22Rv1 (cell line): ENCODE data around the gene MINPP1.
"Not testable (repeated sequence)": the region's sequence is repeated elsewhere in the genome, so short reads cannot be mapped to it uniquely, and the experiment has no call there.

ENCODE experiments used
- H3K27ac ChIP-seq: fragments of 450-650 bp; 2 replicates; pipeline ENCODE4 v1.5.1; 2017
- ZFX ChIP-seq: fragments of 450-650 bp; IDR thresholded peaks from 2 replicates; pipeline ENCODE4 v1.6.1; 2017; ENCODE audit warnings: antibody characterized with exemption, borderline replicate concordance
- TF ChIP-seq, protein P1 (sequence below): fragments of 450-650 bp; IDR thresholded peaks from 2 replicates; pipeline ENCODE4 v1.5.1; 2017; ENCODE audit warnings: mild to moderate bottlenecking

Gene MINPP1

DNA sequence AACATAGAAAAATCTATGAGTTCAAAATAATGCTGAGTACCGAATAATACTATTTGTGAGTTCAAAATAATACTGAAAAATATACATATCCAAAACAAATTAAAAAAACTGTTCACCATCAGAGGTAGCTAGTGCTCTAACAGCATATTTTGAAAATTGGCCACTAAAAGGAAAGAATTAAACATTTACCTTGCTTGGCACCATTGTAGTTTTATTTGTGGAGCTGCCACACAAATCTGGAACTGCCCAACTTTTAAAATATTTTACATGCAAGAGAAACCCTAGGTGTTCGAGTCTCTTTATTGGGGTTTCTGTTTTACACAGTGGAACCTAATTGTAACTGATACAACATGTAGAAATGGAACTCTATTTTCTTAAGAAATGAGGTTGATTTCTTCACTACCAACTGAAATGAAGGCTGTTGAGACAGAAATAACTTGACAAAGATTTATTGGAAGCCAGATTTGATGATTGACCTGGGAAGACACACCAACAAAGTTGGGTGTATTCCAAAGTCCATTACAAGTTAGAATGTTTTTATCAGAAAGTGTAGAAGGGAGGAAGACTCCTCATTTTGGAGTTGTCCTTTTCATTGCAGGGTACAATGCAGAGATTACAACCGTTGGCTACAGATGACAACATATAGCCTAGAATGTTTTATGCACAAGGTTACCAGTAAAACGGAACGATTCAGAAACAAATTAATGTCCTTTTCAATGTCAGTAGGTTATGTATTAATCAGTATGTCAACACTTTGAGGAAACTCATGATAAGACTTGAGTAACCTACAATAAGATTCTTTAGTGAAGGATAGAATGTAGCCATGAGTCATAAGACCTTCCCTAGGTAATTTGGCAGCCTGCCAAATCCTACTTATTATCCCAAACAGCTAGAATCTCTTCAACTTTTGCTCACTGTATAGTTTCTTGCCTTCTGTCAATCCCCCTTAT is 81.1 kb downstream of the MINPP1 start:
- TF ChIP-seq ZFX = no peak
- TF ChIP-seq, protein P1, sequence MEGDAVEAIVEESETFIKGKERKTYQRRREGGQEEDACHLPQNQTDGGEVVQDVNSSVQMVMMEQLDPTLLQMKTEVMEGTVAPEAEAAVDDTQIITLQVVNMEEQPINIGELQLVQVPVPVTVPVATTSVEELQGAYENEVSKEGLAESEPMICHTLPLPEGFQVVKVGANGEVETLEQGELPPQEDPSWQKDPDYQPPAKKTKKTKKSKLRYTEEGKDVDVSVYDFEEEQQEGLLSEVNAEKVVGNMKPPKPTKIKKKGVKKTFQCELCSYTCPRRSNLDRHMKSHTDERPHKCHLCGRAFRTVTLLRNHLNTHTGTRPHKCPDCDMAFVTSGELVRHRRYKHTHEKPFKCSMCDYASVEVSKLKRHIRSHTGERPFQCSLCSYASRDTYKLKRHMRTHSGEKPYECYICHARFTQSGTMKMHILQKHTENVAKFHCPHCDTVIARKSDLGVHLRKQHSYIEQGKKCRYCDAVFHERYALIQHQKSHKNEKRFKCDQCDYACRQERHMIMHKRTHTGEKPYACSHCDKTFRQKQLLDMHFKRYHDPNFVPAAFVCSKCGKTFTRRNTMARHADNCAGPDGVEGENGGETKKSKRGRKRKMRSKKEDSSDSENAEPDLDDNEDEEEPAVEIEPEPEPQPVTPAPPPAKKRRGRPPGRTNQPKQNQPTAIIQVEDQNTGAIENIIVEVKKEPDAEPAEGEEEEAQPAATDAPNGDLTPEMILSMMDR = no peak
- peak overlapping the region; percentile 25; the same call in 1 of the 2 replicates for H3K27ac ChIP-seq

DNA sequence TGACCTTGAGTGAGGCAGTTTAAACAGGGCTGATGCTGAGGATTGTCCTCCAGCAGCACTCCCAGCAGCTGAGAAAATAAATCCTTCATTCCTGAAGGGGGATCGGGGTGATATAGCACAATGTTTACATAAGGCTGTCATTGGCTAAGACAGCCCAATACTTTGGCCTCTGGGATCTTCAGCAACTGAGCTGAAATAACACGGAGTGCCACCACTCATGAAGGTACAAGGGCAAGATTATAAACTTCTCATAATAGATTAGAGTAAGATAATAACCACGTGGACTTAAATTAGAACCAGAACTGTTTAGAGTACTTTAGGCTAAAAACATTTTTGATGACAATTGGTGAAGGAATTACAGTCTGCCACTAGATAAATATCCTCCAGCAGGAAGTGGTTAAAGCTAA is 85.0 kb downstream of the MINPP1 start:
- H3K27ac ChIP-seq = no peak overlapping the region
- TF ChIP-seq, protein P1 = no peak
- TF ChIP-seq ZFX = no peak

DNA sequence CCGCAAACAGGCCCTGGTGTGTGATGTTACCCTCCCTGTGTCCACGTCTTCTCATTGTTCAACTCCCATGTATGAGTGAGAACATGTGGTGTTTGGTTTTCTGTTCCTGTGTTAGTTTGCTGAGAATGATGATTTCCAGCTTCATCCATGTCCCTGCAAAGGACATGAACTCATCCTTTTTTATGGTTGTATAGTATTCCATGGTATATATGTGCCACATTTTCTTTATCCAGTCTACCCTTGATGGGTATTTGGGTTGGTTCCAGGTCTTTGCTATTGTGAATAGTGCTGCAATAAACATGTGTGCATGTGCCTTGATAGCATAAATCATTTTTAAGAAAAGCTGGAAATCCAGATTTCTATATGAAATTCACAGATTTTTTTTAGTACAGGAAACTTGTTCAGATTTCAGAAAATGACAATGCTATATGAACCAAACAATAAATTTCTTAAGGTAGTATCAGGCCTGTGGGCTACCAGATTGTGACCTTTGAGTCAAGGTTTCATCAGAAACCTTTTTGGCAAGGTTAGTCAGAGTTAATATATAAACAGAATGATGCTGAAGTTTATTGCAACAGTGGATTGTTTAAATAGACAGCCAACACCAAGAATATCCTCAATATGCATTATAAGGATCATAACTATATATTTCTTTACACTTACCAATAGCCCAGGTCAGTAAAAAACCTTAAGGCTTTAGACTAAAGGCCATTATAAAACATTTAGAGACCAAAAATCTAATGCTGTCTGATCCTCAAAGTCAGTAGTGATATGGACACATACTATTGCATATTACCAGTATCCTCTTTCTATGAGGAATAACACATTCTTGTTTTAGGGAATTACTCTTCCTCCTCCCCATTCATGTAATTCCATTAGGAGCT is 86.3 kb downstream of the MINPP1 start:
- H3K27ac ChIP-seq = no peak overlapping the region
- TF ChIP-seq ZFX = no peak
- TF ChIP-seq, protein P1 = no peak

DNA sequence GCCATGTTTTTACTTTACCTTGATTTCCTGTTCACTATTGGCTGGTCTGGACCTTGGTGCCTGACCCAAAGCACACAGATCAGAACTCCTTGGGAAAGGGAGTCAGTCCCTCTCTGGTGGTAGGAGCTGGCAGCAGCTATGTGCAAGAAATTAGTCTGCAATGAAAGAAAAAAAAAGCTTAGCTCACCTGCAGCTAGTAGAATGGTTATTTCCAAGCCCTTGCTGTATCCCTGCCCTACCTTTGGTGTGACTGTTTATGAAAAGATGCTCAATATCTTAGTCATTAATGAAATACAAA is 86.8 kb downstream of the MINPP1 start:
- TF ChIP-seq ZFX = no peak
- TF ChIP-seq, protein P1 = no peak
- no peak overlapping the region for H3K27ac ChIP-seq

DNA sequence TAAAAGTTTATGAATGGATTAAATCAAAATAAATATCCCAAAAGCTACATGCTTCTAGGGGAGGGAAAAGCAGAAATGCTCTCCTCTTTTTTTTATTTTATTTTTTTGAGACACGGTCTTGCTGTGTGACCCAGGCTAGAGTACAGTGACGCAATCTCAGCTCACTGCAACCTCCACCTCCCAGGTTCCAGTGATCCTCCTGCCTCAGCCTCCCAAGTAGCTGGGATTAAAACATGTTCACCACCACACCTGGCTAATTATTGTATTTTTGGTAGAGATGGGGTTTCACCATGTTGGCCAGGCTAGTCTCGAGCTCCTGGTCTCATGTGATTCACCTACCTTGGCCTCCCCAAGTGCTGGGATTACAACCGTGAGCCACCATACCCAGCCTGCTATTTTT is 88.2 kb downstream of the MINPP1 start:
- H3K27ac ChIP-seq = not testable (repeated sequence)

DNA sequence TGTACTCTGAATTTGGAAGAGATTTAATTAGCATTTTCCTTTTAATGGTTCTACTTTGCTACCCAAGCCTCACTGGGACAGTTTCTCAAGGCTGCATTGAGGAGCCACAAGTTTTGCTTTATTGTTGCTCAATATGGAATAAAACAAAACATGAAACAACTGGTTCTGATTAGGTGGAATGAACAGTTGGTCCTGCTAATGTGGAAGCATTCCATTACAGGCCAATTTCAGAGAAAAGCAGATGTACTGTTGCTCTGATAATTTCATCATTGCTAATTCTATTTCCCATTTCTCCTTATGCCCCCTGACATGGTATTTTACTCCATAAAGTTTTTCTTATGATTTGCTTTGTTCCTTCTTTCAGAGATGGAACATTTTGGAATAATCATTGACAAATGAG is 89.0 kb downstream of the MINPP1 start:
- no peak overlapping the region for H3K27ac ChIP-seq
- TF ChIP-seq, protein P1 = no peak
- TF ChIP-seq ZFX = no peak

DNA sequence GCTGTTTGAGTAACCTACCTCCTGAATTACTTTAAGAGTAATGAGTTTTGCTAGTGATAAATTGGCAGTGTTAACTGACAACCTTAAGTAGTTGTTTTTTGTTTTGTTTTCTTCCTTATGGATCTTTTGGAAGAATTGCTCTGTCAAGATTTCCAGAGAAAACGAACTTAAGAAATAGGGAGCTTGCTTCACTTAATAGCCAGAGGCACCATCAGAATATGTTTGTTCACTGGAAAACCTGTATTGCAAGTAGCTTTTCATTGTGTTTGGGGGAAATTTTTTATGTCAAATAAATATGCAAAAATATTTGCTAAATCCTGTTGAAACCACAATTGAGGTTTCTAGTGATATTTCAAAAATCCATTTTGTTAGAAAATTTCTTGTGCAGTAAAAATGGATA is 89.5 kb downstream of the MINPP1 start:
- no peak overlapping the region for H3K27ac ChIP-seq
- TF ChIP-seq, protein P1 = no peak
- no peak for TF ChIP-seq ZFX
